SK-N-MC (cell line): ENCODE data around the gene ERVMER34-1.

ENCODE experiments used
- EZH2 ChIP-seq: fragments of 200-600 bp; sonication (generic); IDR thresholded peaks from one replicate; pipeline ENCODE4 v1.6.1; 2017; ENCODE audit warnings: antibody characterized with exemption
- FOXP2 ChIP-seq: optimal IDR thresholded peaks from 2 replicates; pipeline ENCODE3; 2011; ENCODE audit warnings: mild to moderate bottlenecking, moderate library complexity; ENCODE audit not compliant: insufficient read depth; ENCODE audit errors: extremely low read length, control extremely low read depth
- POLR2AphosphoS5 ChIP-seq: IDR thresholded peaks from 2 replicates; pipeline ENCODE4 v1.6.1; 2012; ENCODE audit warnings: mild to moderate bottlenecking, low read depth, low read length, borderline replicate concordance

DNA sequence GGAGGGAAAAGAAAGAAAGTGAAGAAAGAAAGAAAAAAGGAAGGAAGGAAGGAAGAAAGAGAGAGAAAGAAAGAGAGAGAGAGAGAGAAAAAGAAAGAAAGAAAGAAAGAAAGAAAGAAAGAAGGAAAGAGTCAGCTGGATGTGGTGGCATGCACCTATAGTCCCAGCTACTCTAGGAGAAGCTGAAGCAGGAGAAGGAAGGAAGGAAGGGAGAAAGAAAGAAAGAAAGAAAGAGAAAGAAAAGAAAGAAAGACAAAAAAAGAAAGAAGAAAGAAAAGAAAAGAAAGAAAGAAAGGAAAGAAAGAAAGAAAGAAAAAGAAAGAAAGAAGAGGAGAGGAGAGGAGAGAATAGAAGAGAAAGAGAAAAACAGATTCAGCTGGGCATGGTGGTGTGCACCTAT is 44.3 kb upstream of the ERVMER34-1 start:
- TF ChIP-seq POLR2AphosphoS5 (no peak), EZH2 (no peak), FOXP2 (no peak)
